Measurements from ENCODE around the gene TSC2. TPM values are rescaled to one million over a fixed set of nuclear protein-coding genes. Genes with fewer than 3 reads are reported as not detected.

Gene TSC2
- total and polyA plus RNA-seq, 9 of the 15 experiments (the other 6 are each of a cell fraction or from before 2014, with no cell fraction given), result 1.3 to 68.1 (median 16.6) TPM

DNA sequence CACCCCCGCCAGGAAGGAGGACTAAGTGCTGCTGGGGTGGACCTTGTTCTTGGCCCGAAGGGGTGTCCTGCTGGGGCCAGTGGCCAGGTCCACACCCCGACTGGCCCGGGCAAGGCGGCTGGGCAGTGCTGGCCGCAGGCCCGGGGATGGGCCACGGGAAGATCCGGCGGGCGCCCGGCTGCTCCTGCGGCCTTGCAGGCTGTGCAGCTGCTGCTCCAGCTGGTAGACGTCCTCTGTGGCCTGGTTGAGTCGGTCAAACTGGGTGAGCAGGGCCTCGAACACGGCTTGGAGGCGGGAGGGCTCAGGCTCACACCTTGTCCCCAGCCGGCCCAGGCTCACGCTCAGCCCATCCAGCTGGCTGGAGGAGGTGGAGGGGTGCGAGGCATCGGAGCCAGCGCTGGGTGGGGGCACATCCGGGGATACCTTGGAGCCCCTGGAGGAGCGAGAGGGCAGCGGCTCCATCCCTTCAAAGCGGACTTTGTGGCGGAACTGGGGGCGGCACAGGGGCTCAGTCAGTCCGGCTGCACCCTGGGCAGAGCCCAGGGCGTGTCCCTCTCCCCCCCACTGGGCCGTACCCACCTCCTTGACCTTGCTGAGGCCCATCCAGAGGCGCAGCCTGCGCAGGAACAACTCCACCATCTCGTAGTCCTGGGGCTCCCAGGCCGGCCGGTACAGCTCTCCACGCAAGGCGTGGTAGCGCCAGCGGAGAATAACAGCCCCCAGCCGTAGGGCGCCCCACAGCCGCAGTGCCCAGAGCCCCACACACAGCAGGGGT is 42.1 kb downstream of the TSC2 start:
- Histone ChIP-seq H3K27ac (ENCODE audit: extremely low read depth, low read depth, low read length) (no peak overlapping the region), H3K9me1 (ENCODE audit: control insufficient read depth, insufficient read depth, low read length) (no peaks in the 10 kb centered on the region), H2AFZ (ENCODE audit: low read depth, low read length) (no peak overlapping the region), H4K20me1 (replicated peaks; ENCODE audit: control insufficient read depth, insufficient read depth, low read length) (no peaks in the 10 kb centered on the region), H3K36me3 (ENCODE audit: control insufficient read depth, insufficient read depth, low read length) (peaks cover 79% of the 10 kb centered on the region; the same call in 2 of the 3 replicates), H3K79me2 (ENCODE audit: control insufficient read depth, insufficient read depth, low read length) (no peaks in the 10 kb centered on the region), H3K4me1 (replicated peaks in 1 of 2; ENCODE audit: control insufficient read depth in 2 of 2, insufficient read depth in 2 of 2, low read length in 2 of 2) (peaks cover 0 to 25% of the 10 kb centered on the region in 2 experiments; a peak in 1 of 5 replicates), H3K4me3 (no peak overlapping the region), H3K9me3 (replicated peaks; ENCODE audit: control insufficient read depth, insufficient read depth, low read depth, low read length) (no peaks in the 10 kb centered on the region), H3K9ac (ENCODE audit: insufficient read depth in 1 of 2, low read depth in 2 of 2, low read length in 2 of 2) (no peak overlapping the region; a peak in 1 of 4 replicates), H3K27me3 (ENCODE audit: control insufficient read depth in 2 of 2, insufficient read depth in 2 of 2, low read length in 2 of 2) (no peaks in the 10 kb centered on the region), H3K4me2 (ENCODE audit: insufficient read depth, low read length) (no peak overlapping the region)
- DNase-seq (ENCODE audit: extremely low read depth in 1 of 4, low spot score in 3 of 4), result no peak
- in situ Hi-C loops (cut with MboI), result loop anchor here (10.0 kb wide), 1 partner anchor 55 kb away; the partner anchor contains the start of gene RAB26
- FAIRE-seq, result no peak
- TF ChIP-seq POLR2G (IDR thresholded peaks at IDR 0.05; ENCODE audit: low read depth, low read length) (peak; percentile 37; the same call in 1 of the 2 replicates), SP2 (IDR thresholded peaks at IDR 0.05; ENCODE audit: extremely low read depth, low read depth, low read length, poor library complexity, severe bottlenecking) (no peak)
- CTCF ChIA-PET (ENCODE audit: low intra/inter-chr PET ratio), result no interaction called here
- no TSS peak for BruUV-seq (replicated peaks)
- intact Hi-C loops (cut with micrococcal nuclease), result no loop called here
- WGBS (ENCODE audit: insufficient coverage, low coverage, missing lambda C conversion rate), result 96% methylated on average over 23 of the region's 44 CpGs
- ATAC-seq, result no peak
- POLR2A ChIA-PET, result no interaction called here

DNA sequence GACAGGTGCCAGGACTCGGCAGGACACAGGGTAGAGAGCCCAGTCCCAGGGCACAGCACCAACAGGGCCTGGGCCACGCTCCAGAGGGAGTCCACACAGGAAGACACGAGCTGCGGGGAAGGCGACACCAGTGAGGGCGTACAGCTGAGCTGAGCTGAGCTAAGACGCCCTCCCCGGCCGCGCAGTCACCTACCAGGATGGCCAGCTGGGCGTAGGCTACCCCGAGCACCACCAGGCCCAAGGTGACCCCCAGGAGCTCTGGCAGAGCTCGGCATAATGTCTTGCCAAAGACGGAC is 42.6 kb downstream of the TSC2 start:
- CTCF ChIA-PET (ENCODE audit: low intra/inter-chr PET ratio), result no interaction called here
- no peak overlapping the region for H3K4me2 ChIP-seq (ENCODE audit: insufficient read depth, low read length)

More for the DNA sequence above, 42.6 kb downstream of the TSC2 start:
- whole genome bisulfite sequencing (ENCODE audit: insufficient coverage, low coverage, missing lambda C conversion rate), result 98% methylated on average over 6 of the region's 14 CpGs
- Histone ChIP-seq H3K4me3 (no peak overlapping the region), H3K9ac (ENCODE audit: insufficient read depth in 1 of 2, low read depth in 2 of 2, low read length in 2 of 2) (no peak overlapping the region), H3K9me1 (ENCODE audit: control insufficient read depth, insufficient read depth, low read length) (no peaks in the 10 kb centered on the region), H3K79me2 (ENCODE audit: control insufficient read depth, insufficient read depth, low read length) (no peaks in the 10 kb centered on the region), H3K27ac (ENCODE audit: extremely low read depth, low read depth, low read length) (no peak overlapping the region), H3K9me3 (replicated peaks; ENCODE audit: control insufficient read depth, insufficient read depth, low read depth, low read length) (no peaks in the 10 kb centered on the region), H3K36me3 (ENCODE audit: control insufficient read depth, insufficient read depth, low read length) (peaks cover 77% of the 10 kb centered on the region; the same call in 2 of the 3 replicates), H4K20me1 (replicated peaks; ENCODE audit: control insufficient read depth, insufficient read depth, low read length) (no peaks in the 10 kb centered on the region), H3K27me3 (ENCODE audit: control insufficient read depth in 2 of 2, insufficient read depth in 2 of 2, low read length in 2 of 2) (no peaks in the 10 kb centered on the region), H2AFZ (ENCODE audit: low read depth, low read length) (no peak overlapping the region), H3K4me1 (replicated peaks in 1 of 2; ENCODE audit: control insufficient read depth in 2 of 2, insufficient read depth in 2 of 2, low read length in 2 of 2) (peaks cover 0 to 25% of the 10 kb centered on the region in 2 experiments; a peak in 1 of 5 replicates)
- ATAC-seq (no peak), DNase-seq (ENCODE audit: extremely low read depth in 1 of 4, low spot score in 3 of 4) (no peak), FAIRE-seq (no peak)
- intact Hi-C loops (cut with micrococcal nuclease) (no loop called here), in situ Hi-C loops (cut with MboI) (no loop called here)
- POLR2A ChIA-PET, result no interaction called here
- TF ChIP-seq BACH1 (tag; IDR thresholded peaks at IDR 0.05) (no peak), KLF10 (CRISPR knock-in tag; IDR thresholded peaks at IDR 0.05) (no peak), POLR2A (conservative IDR thresholded peaks at IDR 0.05) (peak; percentile 21; the same call in 1 of the 2 replicates)
- BruUV-seq (replicated peaks), result no TSS peak

Data from K562 (cell line).